K562 (cell line): ENCODE data around the gene ST8SIA1. TPM values are rescaled to one million over a fixed set of nuclear protein-coding genes. Genes with fewer than 3 reads are reported as not detected.

Source experiments
- ATAC-seq: fragments of 200-7000 bp; cut with Tn5 transposase; 3 replicates; pipeline ENCODE4 v1.9.1; 2020; ENCODE audit warnings: moderate library complexity
- BruUV-seq: library from RNA; stranded (reverse); fragments of 400-500 nt; replicated peaks from 2 replicates; lab custom pipeline; 2021; lab: Mats Ljungman, UMichigan
- CTCF ChIA-PET: fragments of 300-600 bp; formaldehyde crosslinking; extraction: SDS; loops from one replicate; lab custom pipeline; 2021; ENCODE audit warnings: low intra/inter-chr PET ratio; lab: Yijun Ruan, JAX
- POLR2A ChIA-PET: fragments of 300-600, 350-650 bp; sonication (Branson Sonifier 250); formaldehyde crosslinking; extraction: SDS; loops from one replicate; lab custom pipeline; 2021; ENCODE audit warnings: antibody characterized with exemption, inconsistent platforms; lab: Yijun Ruan, JAX
- DNase-seq, 4 experiments: peaks; one replicate each; pipeline versions ENCODE4 v3.0.0 to v3.0.0-alpha.2; 2011 to 2018; ENCODE audit warnings: low spot score in 3 of 4, mixed read lengths in 3 of 4; ENCODE audit errors: extremely low read depth in 1 of 4
- FAIRE-seq: peaks from 2 replicates; lab custom pipeline; 2011; peaks lifted over from hg19 to GRCh38; lab: Jason Lieb, UNC
- H2AFZ ChIP-seq: 2 replicates; pipeline ENCODE4 v1.6.0; 2011; ENCODE audit warnings: low read depth, low read length, control low read depth, inconsistent platforms
- H3K27ac ChIP-seq: fragments of 200-600 bp; 3 replicates; pipeline ENCODE4 v1.8.0; 2011; ENCODE audit warnings: low read depth, mild to moderate bottlenecking, control low read depth, inconsistent platforms, low read length, moderate library complexity, mixed read lengths; ENCODE audit errors: extremely low read depth
- H3K27me3 ChIP-seq, 2 experiments: fragments of 300-600 bp in 1 of 2; 2 replicates in 1 of 2; 3 replicates in 1 of 2; pipeline versions ENCODE4 v1.6.0 to v1.8.0; 2011; ENCODE audit warnings: inconsistent platforms in 2 of 2, low read length in 2 of 2, mild to moderate bottlenecking in 1 of 2, mixed read lengths in 1 of 2, moderate library complexity in 1 of 2; ENCODE audit not compliant: control insufficient read depth in 2 of 2, insufficient read depth in 2 of 2
- H3K36me3 ChIP-seq: fragments of 300-600 bp; 3 replicates; pipeline ENCODE4 v1.8.0; 2011; ENCODE audit warnings: mild to moderate bottlenecking, low read length, inconsistent platforms; ENCODE audit not compliant: control insufficient read depth, insufficient read depth
- H3K4me1 ChIP-seq, 2 experiments: fragments of 200-600 bp in 1 of 2; replicated peaks in 1 of 2; 2 replicates in 1 of 2; 3 replicates in 1 of 2; pipeline versions ENCODE4 v1.5.1 to v1.8.0; 2011; ENCODE audit warnings: inconsistent platforms in 2 of 2, low read length in 2 of 2, mild to moderate bottlenecking in 1 of 2, mixed read lengths in 1 of 2, moderate library complexity in 1 of 2; ENCODE audit not compliant: control insufficient read depth in 2 of 2, insufficient read depth in 2 of 2
- H3K4me2 ChIP-seq: 2 replicates; pipeline ENCODE4 v1.6.1; 2011; ENCODE audit warnings: low read length, control low read depth, inconsistent platforms, mixed read lengths; ENCODE audit not compliant: insufficient read depth
- H3K4me3 ChIP-seq: fragments of 200-600 bp; sonication (generic), shearing (Covaris generic); 2 replicates; pipeline ENCODE4 v1.5.1; 2016; ENCODE audit warnings: control low read depth, inconsistent platforms
- H3K79me2 ChIP-seq: fragments of 200-600 bp; 3 replicates; pipeline ENCODE4 v1.8.0; 2011; ENCODE audit warnings: low read length, inconsistent platforms; ENCODE audit not compliant: control insufficient read depth, insufficient read depth
- H3K9ac ChIP-seq, 2 experiments: 2 replicates each; pipeline versions ENCODE4 v1.6.0 to v1.6.1; 2011; ENCODE audit warnings: low read depth in 2 of 2, low read length in 2 of 2, control low read depth in 1 of 2, inconsistent platforms in 1 of 2, mild to moderate bottlenecking in 1 of 2, mixed read lengths in 1 of 2; ENCODE audit not compliant: insufficient read depth in 1 of 2
- H3K9me1 ChIP-seq: one replicate; pipeline ENCODE4 v1.6.0; 2011; ENCODE audit warnings: inconsistent platforms, mild to moderate bottlenecking, low read length, moderate library complexity; ENCODE audit not compliant: control insufficient read depth, insufficient read depth
- H3K9me3 ChIP-seq: replicated peaks from 2 replicates; pipeline ENCODE4 v1.5.1; 2011; ENCODE audit warnings: low read depth, low read length, inconsistent platforms; ENCODE audit not compliant: control insufficient read depth, insufficient read depth
- H4K20me1 ChIP-seq: replicated peaks from 2 replicates; pipeline ENCODE4 v1.6.1; 2011; ENCODE audit warnings: low read length, inconsistent platforms, mixed read lengths; ENCODE audit not compliant: control insufficient read depth, insufficient read depth
- CREM ChIP-seq: IDR thresholded peaks from 2 replicates; pipeline ENCODE4 v1.6.1; 2014; ENCODE audit warnings: antibody characterized with exemption, low read depth
- E2F4 ChIP-seq: sonication (generic); formaldehyde crosslinking; IDR thresholded peaks from 2 replicates; pipeline ENCODE4 v1.8.0; 2022; ENCODE audit warnings: mild to moderate bottlenecking, low read depth, missing genetic modification reagents
- HSF4 ChIP-seq: fragments of 250-450 bp; sonication (Bioruptor Pico); IDR thresholded peaks from 2 replicates; pipeline ENCODE4 v2.1.2; 2022; ENCODE audit warnings: mild to moderate bottlenecking, moderate library complexity, borderline replicate concordance
- NFYB ChIP-seq: IDR thresholded peaks from 2 replicates; pipeline ENCODE4 v1.6.1; 2011; ENCODE audit warnings: mild to moderate bottlenecking, moderate library complexity; ENCODE audit not compliant: insufficient read length; ENCODE audit errors: extremely low read depth
- RBM39 ChIP-seq: fragments of 200-400 bp; formaldehyde crosslinking; optimal IDR thresholded peaks from 2 replicates; pipeline ENCODE3; 2018; ENCODE audit warnings: low read depth, low read length
- RFX1 ChIP-seq: fragments of 450-650 bp; IDR thresholded peaks from 2 replicates; pipeline ENCODE4 v1.6.1; 2016; ENCODE audit warnings: mild to moderate bottlenecking, moderate library complexity
- SMAD3 ChIP-seq: fragments of 450-650 bp; formaldehyde crosslinking; conservative IDR thresholded peaks from 2 replicates; pipeline ENCODE4 v1.4.0; 2020; ENCODE audit warnings: mild to moderate bottlenecking
- ZBTB8A ChIP-seq: fragments of 450-650 bp; IDR thresholded peaks from 2 replicates; pipeline ENCODE4 v1.6.1; 2018; ENCODE audit warnings: mild to moderate bottlenecking, moderate library complexity; ENCODE audit not compliant: partially characterized antibody
- ZNF561 ChIP-seq: fragments of 450-650 bp; formaldehyde crosslinking; conservative IDR thresholded peaks from 2 replicates; pipeline ENCODE4 v1.4.0; 2020; ENCODE audit warnings: mild to moderate bottlenecking, moderate library complexity
- WGBS: fragments of 100-300 bp; shearing (Covaris generic); methylation state at CpG from one replicate; pipeline ENCODE4 v1.1.6; 2016; ENCODE audit warnings: low coverage, mixed read lengths; ENCODE audit not compliant: insufficient coverage; ENCODE audit errors: missing lambda C conversion rate; 5-methylcytosine and 5-hydroxymethylcytosine counted together
- in situ Hi-C: fragments of 300-500 bp; cut with MboI; formaldehyde crosslinking; loops from 4 replicates; pipeline ENCODE4 v1.15.0; 2018; ENCODE audit warnings: inconsistent platforms, mixed read lengths
- intact Hi-C: fragments of 100-400 bp; cut with micrococcal nuclease; formaldehyde crosslinking; loops from 2 replicates; pipeline ENCODE4 v1.14.2; 2022
- polyA plus RNA-seq, 8 experiments: library from polyadenylated mRNA; depleted of rRNA in 4 of 8; stranded (reverse) in 5 of 8; unstranded in 3 of 8; fragments of >200 nt; fragmentation: Nextera tagmentation in 2 of 8; fragmentation: Illumina TruSeq in 1 of 8; extraction: Ambion mirVana in 2 of 8; extraction: Trizol in 1 of 8; gene quantifications; 2 replicates each; pipeline versions ENCODE4 v1.2.1 to v1.2.3, GENCODE V29; 2011 to 2014; ENCODE audit warnings: inconsistent platforms in 1 of 8, missing spikeins in 1 of 8
- total RNA-seq, 7 experiments: library from RNA; depleted of rRNA in 6 of 7; stranded (reverse); fragments of >200 nt in 6 of 7; fragmentation: Illumina TruSeq in 2 of 7; extraction: Trizol in 2 of 7; gene quantifications; 2 replicates each; pipeline versions ENCODE4 v1.2.1 to v1.2.3, GENCODE V29; 2011 to 2021; ENCODE audit warnings: low replicate concordance in 1 of 7

The ST8SIA1 gene
- total and polyA plus RNA-seq, 9 of the 15 experiments (the other 6 are each of a cell fraction or from before 2014, with no cell fraction given) = 0.86 to 26.3 (median 4.3) TPM

DNA sequence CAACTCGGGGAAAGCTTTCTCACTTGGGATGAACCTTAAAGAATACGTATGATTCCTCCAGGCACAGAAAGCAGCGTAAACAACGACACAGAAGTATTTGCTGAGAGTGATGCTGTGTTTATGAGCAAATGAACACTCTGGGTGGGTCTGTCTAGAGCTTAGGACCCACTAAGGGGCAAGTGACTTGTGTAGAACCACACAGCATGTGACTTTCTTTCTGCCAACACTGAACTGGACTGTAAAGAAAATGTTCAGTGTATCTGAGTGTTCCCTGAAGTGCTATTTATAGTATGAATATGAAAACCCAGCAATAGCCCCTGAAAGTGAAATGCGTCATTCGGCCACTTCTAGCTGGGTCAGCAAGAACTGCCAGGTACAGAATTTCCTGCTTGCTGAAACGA lies 78.5 kb downstream of the ST8SIA1 start (continued):
- TF ChIP-seq NFYB (no peak), CREM (no peak), RBM39 (no peak), SMAD3 (CRISPR knock-in tag) (no peak), ZNF561 (no peak), ZBTB8A (no peak), E2F4 (CRISPR knock-in tag) (no peak)

DNA sequence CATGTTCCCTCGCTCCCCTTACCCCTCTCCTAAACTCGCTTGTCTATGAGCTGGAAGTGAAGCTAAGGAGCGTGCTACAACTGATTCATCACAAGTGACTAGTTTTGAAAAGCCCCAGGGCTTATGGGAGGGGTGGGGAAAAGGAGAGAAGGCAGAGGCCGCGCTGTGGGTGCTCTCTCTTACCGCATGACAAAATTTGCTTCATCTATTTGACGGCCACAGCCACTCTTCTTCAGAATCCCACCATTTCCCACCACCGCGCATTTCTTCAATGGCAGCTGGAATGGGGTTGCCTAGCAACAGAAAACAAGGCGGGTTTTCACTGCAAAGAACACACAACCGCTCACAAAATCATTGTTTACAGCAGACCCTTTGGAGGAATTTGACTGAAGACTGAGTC lies 79.4 kb downstream of the ST8SIA1 start:
- Histone ChIP-seq H3K9me1 (no peaks in the 10 kb centered on the region), H3K9me3 (no peaks in the 10 kb centered on the region), H3K4me1 (no peaks in the 10 kb centered on the region), H2AFZ (no peak overlapping the region), H4K20me1 (no peaks in the 10 kb centered on the region), H3K9ac (no peak overlapping the region), H3K79me2 (no peaks in the 10 kb centered on the region), H3K36me3 (no peaks in the 10 kb centered on the region), H3K4me2 (no peak overlapping the region), H3K4me3 (no peak overlapping the region), H3K27me3 (no peaks in the 10 kb centered on the region; a peak in 1 of 5 replicates), H3K27ac (no peak overlapping the region)
- no peak for DNase-seq
- 1% methylated on average over 8 of the region's 11 CpGs for WGBS
- TF ChIP-seq RFX1 = peak; percentile 69
- no peak for TF ChIP-seq HSF4 (CRISPR knock-in tag)
- ATAC-seq = no peak
- in situ Hi-C loops = no loop called here
- no TSS peak for BruUV-seq
- intact Hi-C loops = no loop called here
- ChIA-PET CTCF (no interaction called here), POLR2A (no interaction called here)
- FAIRE-seq = no peak
